K562 (cell line): ENCODE data around the gene LTBR. TPM values are rescaled to one million over a fixed set of nuclear protein-coding genes. Genes with fewer than 3 reads are reported as not detected.

Experiments used
- BHLHE40 ChIP-seq: IDR thresholded peaks from 2 replicates; pipeline ENCODE4 v1.6.1; 2011; ENCODE audit warnings: low read length, improper control_type of control experiment
- CBFA2T2 ChIP-seq: fragments of 450-650 bp; conservative IDR thresholded peaks from 2 replicates; pipeline ENCODE4 v1.6.1; 2017; ENCODE audit warnings: mild to moderate bottlenecking
- CLOCK ChIP-seq: fragments of 250-450 bp; sonication (Bioruptor Pico); IDR thresholded peaks from 2 replicates; pipeline ENCODE4 v1.4.0; 2020; ENCODE audit warnings: mild to moderate bottlenecking, moderate library complexity, borderline replicate concordance
- ETV5 ChIP-seq: sonication (generic); formaldehyde crosslinking; IDR thresholded peaks from 2 replicates; pipeline ENCODE4 v1.4.0; 2020; ENCODE audit warnings: low read depth, mild to moderate bottlenecking, missing genetic modification reagents
- FOXK2 ChIP-seq, 2 experiments: fragments of 450-650 bp; IDR thresholded peaks in 1 of 2; conservative IDR thresholded peaks in 1 of 2; 2 replicates each; pipeline ENCODE4 v1.6.1; 2016; ENCODE audit warnings: low read depth in 2 of 2, mild to moderate bottlenecking in 1 of 2
- HDGF ChIP-seq: fragments of 450-650 bp; IDR thresholded peaks from 2 replicates; pipeline ENCODE4 v1.6.1; 2016
- JUND ChIP-seq, 2 experiments: IDR thresholded peaks; 2 replicates in 1 of 2; 3 replicates in 1 of 2; pipeline ENCODE4 v1.6.1; 2011; ENCODE audit warnings: borderline replicate concordance in 2 of 2, low read depth in 2 of 2, low read length in 2 of 2, improper control_type of control experiment in 1 of 2, missing biosample characterization in 1 of 2, missing genetic modification characterization in 1 of 2, missing genetic modification reagents in 1 of 2
- KLF6 ChIP-seq: fragments of 250-450 bp; sonication (Bioruptor Pico); IDR thresholded peaks from 2 replicates; pipeline ENCODE4 v1.4.0; 2020; ENCODE audit warnings: mild to moderate bottlenecking, moderate library complexity, borderline replicate concordance
- LCOR ChIP-seq: sonication (generic); formaldehyde crosslinking; IDR thresholded peaks from 2 replicates; pipeline ENCODE4 v1.8.0; 2022; ENCODE audit warnings: mild to moderate bottlenecking, missing genetic modification reagents
- MCM5 ChIP-seq: fragments of 450-650 bp; IDR thresholded peaks from 2 replicates; pipeline ENCODE4 v1.6.1; 2016; ENCODE audit warnings: low read depth
- NFE2 ChIP-seq: IDR thresholded peaks from 2 replicates; pipeline ENCODE4 v1.6.1; 2014; ENCODE audit warnings: antibody characterized with exemption, low read depth
- NR2C1 ChIP-seq, 2 experiments: fragments of 450-650 bp; IDR thresholded peaks; 2 replicates each; pipeline ENCODE4 v1.6.1; 2017; ENCODE audit warnings: mild to moderate bottlenecking in 2 of 2, antibody characterized with exemption in 1 of 2, inconsistent platforms in 1 of 2, missing compliant biosample characterization in 1 of 2, missing genetic modification characterization in 1 of 2
- RB1 ChIP-seq: fragments of 450-650 bp; IDR thresholded peaks from 2 replicates; pipeline ENCODE4 v1.6.1; 2017; ENCODE audit warnings: low read depth, mild to moderate bottlenecking
- RBM17 ChIP-seq: fragments of 200-400 bp; formaldehyde crosslinking; IDR thresholded peaks from 2 replicates; pipeline ENCODE4 v1.6.1; 2017; ENCODE audit warnings: low read depth, mild to moderate bottlenecking, low read length, borderline replicate concordance
- RNF2 ChIP-seq: sonication (generic); IDR thresholded peaks from 2 replicates; pipeline ENCODE4 v1.6.1; 2016
- SPI1 ChIP-seq: IDR thresholded peaks from 2 replicates; pipeline ENCODE4 v1.6.1; 2011; ENCODE audit warnings: low read depth, low read length, control low read depth, borderline replicate concordance
- U2AF1 ChIP-seq: fragments of 200-400 bp; formaldehyde crosslinking; optimal IDR thresholded peaks from 2 replicates; pipeline ENCODE3; 2017; ENCODE audit warnings: mild to moderate bottlenecking, low read depth, low read length, moderate library complexity
- ZBTB11 ChIP-seq, 3 experiments: fragments of 200-800 bp in 1 of 3; fragments of 250-450 bp in 1 of 3; fragments of 450-650 bp in 1 of 3; sonication (Bioruptor Pico) in 1 of 3; sonication (Bioruptor generic) in 1 of 3; formaldehyde crosslinking in 1 of 3; IDR thresholded peaks; 2 replicates each; pipeline versions ENCODE4 v1.6.1 to v1.8.0; 2016 to 2022; ENCODE audit warnings: mild to moderate bottlenecking in 2 of 3, missing genetic modification characterization in 2 of 3, missing compliant biosample characterization in 1 of 3, moderate library complexity in 1 of 3
- ZNF347 ChIP-seq: fragments of 450-650 bp; formaldehyde crosslinking; IDR thresholded peaks from 2 replicates; pipeline ENCODE4 v1.4.0; 2020; ENCODE audit warnings: low read depth, mild to moderate bottlenecking, moderate library complexity
- polyA plus RNA-seq, 8 experiments: library from polyadenylated mRNA; depleted of rRNA in 4 of 8; stranded (reverse) in 5 of 8; unstranded in 3 of 8; fragments of >200 nt; fragmentation: Nextera tagmentation in 2 of 8; fragmentation: Illumina TruSeq in 1 of 8; extraction: Ambion mirVana in 2 of 8; extraction: Trizol in 1 of 8; gene quantifications; 2 replicates each; pipeline versions ENCODE4 v1.2.1 to v1.2.3, GENCODE V29; 2011 to 2014; ENCODE audit warnings: inconsistent platforms in 1 of 8, missing spikeins in 1 of 8
- total RNA-seq, 7 experiments: library from RNA; depleted of rRNA in 6 of 7; stranded (reverse); fragments of >200 nt in 6 of 7; fragmentation: Illumina TruSeq in 2 of 7; extraction: Trizol in 2 of 7; gene quantifications; 2 replicates each; pipeline versions ENCODE4 v1.2.1 to v1.2.3, GENCODE V29; 2011 to 2021; ENCODE audit warnings: low replicate concordance in 1 of 7

LTBR gene
- total and polyA plus RNA-seq, 9 of the 15 experiments (the other 6 are each of a cell fraction or from before 2014, with no cell fraction given): 0.96 to 69.0 (median 35.3) TPM

GRCh38 chr12:6335451-6336078 lies 48.4 kb upstream of the LTBR start (continued):
- peak; percentile 19; the same call in 1 of the 2 replicates for TF ChIP-seq JUND (IDR thresholded peaks at IDR 0.05; ENCODE audit: borderline replicate concordance, low read depth, low read length)
- no peak for TF ChIP-seq JUND (tag; IDR thresholded peaks at IDR 0.05; ENCODE audit: borderline replicate concordance, low read depth, low read length)
- TF ChIP-seq CBFA2T2: 0 out of 2 replicates have a peak, but pooled peaks have one; percentile 2
- no peak for TF ChIP-seq KLF6 (CRISPR knock-in tag)
- TF ChIP-seq NFE2: peak; percentile 64
- TF ChIP-seq MCM5: no peak
- TF ChIP-seq RNF2: peak; percentile 13; the same call in 1 of the 2 replicates
- TF ChIP-seq U2AF1: no peak
- peak; percentile 79 for TF ChIP-seq ETV5 (CRISPR knock-in tag)
- 0 out of 2 replicates have a peak, but pooled peaks have one; percentile 21 for TF ChIP-seq BHLHE40
- TF ChIP-seq HDGF: 0 out of 2 replicates have a peak, but pooled peaks have one; percentile 27
- peak; percentile 78 to 80 for TF ChIP-seq FOXK2 (conservative IDR thresholded peaks at IDR 0.05 in 1 of 2, IDR thresholded peaks at IDR 0.05 in 1 of 2; ENCODE audit: low read depth in 2 of 2)
- TF ChIP-seq RB1: peak; percentile 30; the same call in 1 of the 2 replicates
- TF ChIP-seq RBM17: no peak
- TF ChIP-seq CLOCK (CRISPR knock-in tag): no peak
- TF ChIP-seq NR2C1 (IDR thresholded peaks at IDR 0.05): no peak
- TF ChIP-seq NR2C1 (tag; IDR thresholded peaks at IDR 0.05): peak; percentile 48
- TF ChIP-seq ZNF347 (CRISPR knock-in tag): no peak
- TF ChIP-seq SPI1: peak; percentile 11; the same call in 1 of the 2 replicates
- TF ChIP-seq ZBTB11 (CRISPR knock-in tag; IDR thresholded peaks at IDR 0.05): peak in 1 of 3 experiments; percentile 83; a peak in 3 of 6 replicates
- no peak for TF ChIP-seq LCOR (CRISPR knock-in tag)
